WTC11 (cell line): ENCODE results near the gene DERA.

Source experiments
- ATF2 ChIP-seq: sonication (generic); formaldehyde crosslinking; IDR thresholded peaks from 2 replicates; pipeline ENCODE4 v1.8.1; 2022; ENCODE audit warnings: low read depth, missing genetic modification reagents, borderline replicate concordance
- ATF3 ChIP-seq: sonication (generic); formaldehyde crosslinking; conservative IDR thresholded peaks from 2 replicates; pipeline ENCODE4 v1.8.1; 2022; ENCODE audit warnings: mild to moderate bottlenecking, missing genetic modification reagents
- CBFB ChIP-seq: sonication (generic); formaldehyde crosslinking; IDR thresholded peaks from 2 replicates; pipeline ENCODE4 v1.8.1; 2022; ENCODE audit warnings: mild to moderate bottlenecking, low read depth, missing genetic modification reagents
- ESRRA ChIP-seq: sonication (generic); formaldehyde crosslinking; IDR thresholded peaks from 2 replicates; pipeline ENCODE4 v1.8.1; 2022; ENCODE audit warnings: mild to moderate bottlenecking, missing genetic modification reagents, borderline replicate concordance
- IRF2 ChIP-seq: sonication (generic); formaldehyde crosslinking; IDR thresholded peaks from 2 replicates; pipeline ENCODE4 v1.8.0; 2022; ENCODE audit warnings: low read depth, missing genetic modification reagents, borderline replicate concordance
- ZNF232 ChIP-seq: sonication (generic); formaldehyde crosslinking; IDR thresholded peaks from 2 replicates; pipeline ENCODE4 v1.8.0; 2022; ENCODE audit warnings: mild to moderate bottlenecking, missing genetic modification reagents
- TF ChIP-seq, protein P1 (sequence below): sonication (generic); formaldehyde crosslinking; IDR thresholded peaks from 2 replicates; pipeline ENCODE4 v1.8.1; 2022; ENCODE audit warnings: mild to moderate bottlenecking, moderate library complexity, missing genetic modification reagents
- TF ChIP-seq, protein P2 (sequence below): fragments of 200-600 bp; IDR thresholded peaks from 2 replicates; pipeline ENCODE4 v1.8.0; 2022; ENCODE audit warnings: antibody characterized with exemption
- TF ChIP-seq, protein P3 (sequence below): sonication (generic); formaldehyde crosslinking; IDR thresholded peaks from 2 replicates; pipeline ENCODE4 v1.8.0; 2022; ENCODE audit warnings: missing genetic modification reagents

DNA sequence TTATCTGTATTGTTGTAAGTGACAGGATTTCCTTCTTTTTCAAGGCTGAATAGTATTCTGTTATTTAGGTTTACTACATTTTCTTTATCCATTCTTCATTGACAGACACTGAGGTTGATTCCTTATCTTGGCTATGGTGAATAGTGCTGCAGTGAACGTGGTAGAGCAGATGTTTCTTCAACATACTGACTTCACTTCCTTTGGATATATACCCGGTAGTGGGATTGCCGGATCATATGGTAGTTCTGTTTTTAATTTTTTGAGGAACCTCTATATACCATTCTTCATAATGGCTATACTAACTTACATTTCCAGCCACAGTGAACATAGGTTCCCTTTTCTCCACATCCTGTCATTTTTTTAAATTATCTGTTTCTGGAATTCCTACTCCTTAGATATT, 21.8 kb downstream of the DERA start:
- TF ChIP-seq, protein P1, sequence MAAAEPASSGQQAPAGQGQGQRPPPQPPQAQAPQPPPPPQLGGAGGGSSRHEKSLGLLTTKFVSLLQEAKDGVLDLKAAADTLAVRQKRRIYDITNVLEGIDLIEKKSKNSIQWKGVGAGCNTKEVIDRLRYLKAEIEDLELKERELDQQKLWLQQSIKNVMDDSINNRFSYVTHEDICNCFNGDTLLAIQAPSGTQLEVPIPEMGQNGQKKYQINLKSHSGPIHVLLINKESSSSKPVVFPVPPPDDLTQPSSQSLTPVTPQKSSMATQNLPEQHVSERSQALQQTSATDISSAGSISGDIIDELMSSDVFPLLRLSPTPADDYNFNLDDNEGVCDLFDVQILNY: no peak
- TF ChIP-seq, protein P2, sequence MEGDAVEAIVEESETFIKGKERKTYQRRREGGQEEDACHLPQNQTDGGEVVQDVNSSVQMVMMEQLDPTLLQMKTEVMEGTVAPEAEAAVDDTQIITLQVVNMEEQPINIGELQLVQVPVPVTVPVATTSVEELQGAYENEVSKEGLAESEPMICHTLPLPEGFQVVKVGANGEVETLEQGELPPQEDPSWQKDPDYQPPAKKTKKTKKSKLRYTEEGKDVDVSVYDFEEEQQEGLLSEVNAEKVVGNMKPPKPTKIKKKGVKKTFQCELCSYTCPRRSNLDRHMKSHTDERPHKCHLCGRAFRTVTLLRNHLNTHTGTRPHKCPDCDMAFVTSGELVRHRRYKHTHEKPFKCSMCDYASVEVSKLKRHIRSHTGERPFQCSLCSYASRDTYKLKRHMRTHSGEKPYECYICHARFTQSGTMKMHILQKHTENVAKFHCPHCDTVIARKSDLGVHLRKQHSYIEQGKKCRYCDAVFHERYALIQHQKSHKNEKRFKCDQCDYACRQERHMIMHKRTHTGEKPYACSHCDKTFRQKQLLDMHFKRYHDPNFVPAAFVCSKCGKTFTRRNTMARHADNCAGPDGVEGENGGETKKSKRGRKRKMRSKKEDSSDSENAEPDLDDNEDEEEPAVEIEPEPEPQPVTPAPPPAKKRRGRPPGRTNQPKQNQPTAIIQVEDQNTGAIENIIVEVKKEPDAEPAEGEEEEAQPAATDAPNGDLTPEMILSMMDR: no peak
- TF ChIP-seq ATF3 (CRISPR knock-in tag): no peak
- no peak for TF ChIP-seq CBFB
- no peak for TF ChIP-seq ATF2 (CRISPR knock-in tag)
- no peak for TF ChIP-seq IRF2 (CRISPR knock-in tag)
- TF ChIP-seq, protein P3, sequence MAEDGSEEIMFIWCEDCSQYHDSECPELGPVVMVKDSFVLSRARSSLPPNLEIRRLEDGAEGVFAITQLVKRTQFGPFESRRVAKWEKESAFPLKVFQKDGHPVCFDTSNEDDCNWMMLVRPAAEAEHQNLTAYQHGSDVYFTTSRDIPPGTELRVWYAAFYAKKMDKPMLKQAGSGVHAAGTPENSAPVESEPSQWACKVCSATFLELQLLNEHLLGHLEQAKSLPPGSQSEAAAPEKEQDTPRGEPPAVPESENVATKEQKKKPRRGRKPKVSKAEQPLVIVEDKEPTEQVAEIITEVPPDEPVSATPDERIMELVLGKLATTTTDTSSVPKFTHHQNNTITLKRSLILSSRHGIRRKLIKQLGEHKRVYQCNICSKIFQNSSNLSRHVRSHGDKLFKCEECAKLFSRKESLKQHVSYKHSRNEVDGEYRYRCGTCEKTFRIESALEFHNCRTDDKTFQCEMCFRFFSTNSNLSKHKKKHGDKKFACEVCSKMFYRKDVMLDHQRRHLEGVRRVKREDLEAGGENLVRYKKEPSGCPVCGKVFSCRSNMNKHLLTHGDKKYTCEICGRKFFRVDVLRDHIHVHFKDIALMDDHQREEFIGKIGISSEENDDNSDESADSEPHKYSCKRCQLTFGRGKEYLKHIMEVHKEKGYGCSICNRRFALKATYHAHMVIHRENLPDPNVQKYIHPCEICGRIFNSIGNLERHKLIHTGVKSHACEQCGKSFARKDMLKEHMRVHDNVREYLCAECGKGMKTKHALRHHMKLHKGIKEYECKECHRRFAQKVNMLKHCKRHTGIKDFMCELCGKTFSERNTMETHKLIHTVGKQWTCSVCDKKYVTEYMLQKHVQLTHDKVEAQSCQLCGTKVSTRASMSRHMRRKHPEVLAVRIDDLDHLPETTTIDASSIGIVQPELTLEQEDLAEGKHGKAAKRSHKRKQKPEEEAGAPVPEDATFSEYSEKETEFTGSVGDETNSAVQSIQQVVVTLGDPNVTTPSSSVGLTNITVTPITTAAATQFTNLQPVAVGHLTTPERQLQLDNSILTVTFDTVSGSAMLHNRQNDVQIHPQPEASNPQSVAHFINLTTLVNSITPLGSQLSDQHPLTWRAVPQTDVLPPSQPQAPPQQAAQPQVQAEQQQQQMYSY (CRISPR knock-in tag): no peak
- no peak for TF ChIP-seq ZNF232 (CRISPR knock-in tag)
- no peak for TF ChIP-seq ESRRA (CRISPR knock-in tag)
